GM13976 (cell line): ENCODE measurements around the gene EPN1.

Source experiments
- DNase-seq: peaks from one replicate; pipeline ENCODE4 v3.0.0; 2012; ENCODE audit warnings: low spot score
- in situ Hi-C: fragments of 300-500 bp; cut with MboI; formaldehyde crosslinking; loops from one replicate; pipeline ENCODE4 v1.12.0; 2022; ENCODE audit warnings: low sequenced_read_pairs, mixed read lengths, inconsistent platforms; ENCODE audit not compliant: unreplicated experiment
- TF ChIP-seq, protein P1 (sequence below): IDR thresholded peaks from 2 replicates; pipeline ENCODE4 v1.5.1; 2012; ENCODE audit warnings: borderline replicate concordance, mild to moderate bottlenecking; ENCODE audit not compliant: insufficient read depth; ENCODE audit errors: extremely low read depth, missing control alignments, control extremely low read depth

Gene EPN1

DNA sequence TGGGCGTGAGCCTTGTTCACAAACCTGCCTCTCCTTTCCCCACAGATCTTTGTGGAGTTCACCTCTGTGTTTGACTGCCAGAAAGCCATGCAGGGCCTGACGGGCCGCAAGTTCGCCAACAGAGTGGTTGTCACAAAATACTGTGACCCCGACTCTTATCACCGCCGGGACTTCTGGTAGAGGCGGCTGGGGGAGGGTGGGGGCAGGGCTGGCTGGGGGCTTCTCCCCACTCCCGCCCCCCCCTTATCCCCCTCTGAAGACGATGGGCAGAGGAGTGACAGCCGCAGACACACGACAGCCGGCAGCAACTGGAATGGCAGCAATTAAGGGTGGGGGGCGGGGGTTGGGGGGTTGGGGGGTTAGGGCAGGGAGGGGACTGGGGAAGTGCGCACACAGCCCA, 1.1 kb upstream of the EPN1 start:
- TF ChIP-seq, protein P1, sequence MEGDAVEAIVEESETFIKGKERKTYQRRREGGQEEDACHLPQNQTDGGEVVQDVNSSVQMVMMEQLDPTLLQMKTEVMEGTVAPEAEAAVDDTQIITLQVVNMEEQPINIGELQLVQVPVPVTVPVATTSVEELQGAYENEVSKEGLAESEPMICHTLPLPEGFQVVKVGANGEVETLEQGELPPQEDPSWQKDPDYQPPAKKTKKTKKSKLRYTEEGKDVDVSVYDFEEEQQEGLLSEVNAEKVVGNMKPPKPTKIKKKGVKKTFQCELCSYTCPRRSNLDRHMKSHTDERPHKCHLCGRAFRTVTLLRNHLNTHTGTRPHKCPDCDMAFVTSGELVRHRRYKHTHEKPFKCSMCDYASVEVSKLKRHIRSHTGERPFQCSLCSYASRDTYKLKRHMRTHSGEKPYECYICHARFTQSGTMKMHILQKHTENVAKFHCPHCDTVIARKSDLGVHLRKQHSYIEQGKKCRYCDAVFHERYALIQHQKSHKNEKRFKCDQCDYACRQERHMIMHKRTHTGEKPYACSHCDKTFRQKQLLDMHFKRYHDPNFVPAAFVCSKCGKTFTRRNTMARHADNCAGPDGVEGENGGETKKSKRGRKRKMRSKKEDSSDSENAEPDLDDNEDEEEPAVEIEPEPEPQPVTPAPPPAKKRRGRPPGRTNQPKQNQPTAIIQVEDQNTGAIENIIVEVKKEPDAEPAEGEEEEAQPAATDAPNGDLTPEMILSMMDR: no peak
- DNase-seq: no peak
- in situ Hi-C loops: no loop called here

DNA sequence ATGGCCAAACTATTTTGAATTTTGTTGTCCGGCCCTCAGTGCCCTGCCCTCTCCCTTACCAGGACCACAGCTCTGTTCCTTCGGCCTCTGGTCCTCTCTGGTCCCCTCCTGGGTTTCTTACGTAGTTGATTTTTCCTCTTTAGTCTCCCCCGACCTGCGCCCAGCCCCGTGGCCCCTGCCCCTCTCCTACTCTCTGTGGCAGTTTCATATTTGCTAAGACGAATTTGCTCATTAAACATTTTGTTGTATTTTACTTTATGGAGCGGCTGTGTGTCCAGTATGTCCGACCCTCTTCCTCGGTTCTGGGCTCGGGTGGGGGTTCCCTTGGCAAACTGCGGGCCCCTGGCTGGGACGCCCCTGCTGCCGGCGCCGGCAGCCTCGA, 576 bp upstream of the EPN1 start:
- DNase-seq: no peak
- TF ChIP-seq, protein P1: no peak
- in situ Hi-C loops: no loop called here

- TF ChIP-seq, protein P1: no peak
- in situ Hi-C loops: no loop called here
Measured at GRCh38 chr19:55675661-55676354, 782 bp downstream of the EPN1 start.

GRCh38 chr19:55676383-55676782, 1.4 kb downstream of the EPN1 start:
- in situ Hi-C loops: no loop called here
- DNase-seq: no peak
- TF ChIP-seq, protein P1: no peak

More at GRCh38 chr19:55675661-55676354, 782 bp downstream of the EPN1 start:
- DNase-seq: no peak

DNA sequence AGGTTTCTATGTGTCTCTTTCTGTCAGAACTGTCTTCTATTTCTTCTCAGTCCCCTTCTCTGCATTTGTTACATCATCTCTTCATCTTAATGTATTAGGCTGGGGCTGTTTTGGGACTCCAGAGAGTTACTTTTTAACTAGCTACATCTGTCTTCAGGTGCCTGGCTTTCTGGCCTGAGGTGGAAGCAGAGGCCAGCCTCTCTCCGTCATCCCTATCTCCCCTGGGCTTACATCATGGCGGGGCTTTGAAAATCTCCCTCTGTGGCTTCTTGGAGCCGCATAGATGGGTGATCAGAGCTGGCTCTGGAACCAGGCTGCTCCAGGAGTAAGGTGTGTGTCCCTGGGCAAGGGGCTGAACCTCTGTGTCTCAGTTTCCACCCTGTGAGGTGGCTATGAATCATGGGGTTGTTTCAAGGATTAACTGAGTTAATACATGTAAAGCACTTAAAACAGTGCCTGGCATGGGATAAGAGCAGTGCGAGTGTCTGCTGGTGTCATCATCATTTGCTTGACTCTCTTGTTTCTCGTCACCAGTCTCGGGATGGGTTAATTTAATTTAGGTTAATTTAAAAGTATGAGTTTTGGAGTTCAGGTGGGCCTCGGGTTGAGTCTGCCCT, 2.0 kb downstream of the EPN1 start:
- in situ Hi-C loops: no loop called here
- DNase-seq: no peak
- TF ChIP-seq, protein P1: no peak

- in situ Hi-C loops: no loop called here
- TF ChIP-seq, protein P1: no peak
- DNase-seq: no peak
Measured at GRCh38 chr19:55677572-55678028, 2.6 kb downstream of the EPN1 start.
